HepG2 (cell line): Measurements from ENCODE around the gene SYNJ2. TPM values are rescaled to one million over a fixed set of nuclear protein-coding genes. Genes with fewer than 3 reads are reported as not detected.

Experiments
- ASH2L ChIP-seq: fragments of 300-600, 200-600 bp; sonication (generic); IDR thresholded peaks from 2 replicates; pipeline ENCODE4 v1.7.0; 2017; ENCODE audit warnings: low read depth, mild to moderate bottlenecking, moderate library complexity, mixed read lengths, low read length; ENCODE audit not compliant: insufficient read length
- BCL6 ChIP-seq: IDR thresholded peaks from 2 replicates; pipeline ENCODE4 v1.6.1; 2016; ENCODE audit warnings: missing genetic modification reagents, missing compliant biosample characterization
- FLYWCH1 ChIP-seq: sonication (generic); formaldehyde crosslinking; IDR thresholded peaks from 2 replicates; pipeline ENCODE4 v1.8.1; 2023; ENCODE audit warnings: mild to moderate bottlenecking, missing genetic modification reagents
- FOXA1 ChIP-seq, 2 experiments: fragments of 450-650 bp in 1 of 2; sonication (generic) in 1 of 2; formaldehyde crosslinking in 1 of 2; IDR thresholded peaks; 2 replicates each; pipeline versions ENCODE4 v1.4.0 to v1.6.1; 2016 to 2020; ENCODE audit warnings: missing genetic modification reagents in 1 of 2
- HNF4G ChIP-seq, 2 experiments: sonication (generic) in 1 of 2; formaldehyde crosslinking in 1 of 2; IDR thresholded peaks; 2 replicates each; pipeline versions ENCODE4 v1.4.0 to v1.6.1; 2011 to 2020; ENCODE audit warnings: borderline replicate concordance in 2 of 2, low read depth in 2 of 2, mild to moderate bottlenecking in 2 of 2, low read length in 1 of 2, missing genetic modification reagents in 1 of 2, moderate library complexity in 1 of 2
- MAFG ChIP-seq: sonication (generic); formaldehyde crosslinking; IDR thresholded peaks from 2 replicates; pipeline ENCODE4 v1.5.1; 2020; ENCODE audit warnings: mild to moderate bottlenecking, missing genetic modification reagents
- MAFK ChIP-seq, 2 experiments: IDR thresholded peaks in 1 of 2; conservative IDR thresholded peaks in 1 of 2; 2 replicates each; pipeline ENCODE4 v1.6.1; 2011; ENCODE audit warnings: improper control_type of control experiment in 2 of 2, low read length in 2 of 2
- SAP130 ChIP-seq: IDR thresholded peaks from 2 replicates; pipeline ENCODE4 v1.6.1; 2016; ENCODE audit warnings: low read depth
- SKI ChIP-seq: fragments of 450-650 bp; IDR thresholded peaks from one replicate; pipeline ENCODE4 v1.6.1; 2018; ENCODE audit warnings: mild to moderate bottlenecking; ENCODE audit not compliant: partially characterized antibody
- ZNF446 ChIP-seq: sonication (generic); formaldehyde crosslinking; IDR thresholded peaks from 2 replicates; pipeline ENCODE4 v1.5.0; 2020; ENCODE audit warnings: mild to moderate bottlenecking, missing genetic modification reagents
- ZNF501 ChIP-seq: sonication (generic); formaldehyde crosslinking; IDR thresholded peaks from 2 replicates; pipeline ENCODE4 v1.5.1; 2020; ENCODE audit warnings: mild to moderate bottlenecking, moderate library complexity, missing genetic modification reagents
- polyA plus RNA-seq, 8 experiments: library from polyadenylated mRNA; depleted of rRNA in 3 of 8; stranded (reverse) in 7 of 8; unstranded in 1 of 8; fragments of >200 nt; fragmentation: Illumina TruSeq in 4 of 8; extraction: Trizol in 4 of 8; gene quantifications; 2 replicates each; pipeline versions ENCODE4 v1.2.1 to v1.2.3, GENCODE V29; 2011 to 2016; ENCODE audit warnings: low read depth in 4 of 8, missing spikeins in 1 of 8, mixed read lengths in 1 of 8; ENCODE audit not compliant: insufficient read depth in 1 of 8
- total RNA-seq, 5 experiments: library from RNA; depleted of rRNA; stranded (reverse); fragments of >200 nt; fragmentation: Illumina TruSeq; extraction: Trizol; gene quantifications; 2 replicates each; pipeline ENCODE4 v1.2.3, GENCODE V29; 2016; ENCODE audit warnings: low read depth in 1 of 5
- TF ChIP-seq, protein P1 (sequence below): sonication (generic); formaldehyde crosslinking; IDR thresholded peaks from 2 replicates; pipeline ENCODE4 v1.5.1; 2020; ENCODE audit warnings: mild to moderate bottlenecking, missing genetic modification reagents, borderline replicate concordance
- TF ChIP-seq, protein P2 (sequence below): sonication (generic); formaldehyde crosslinking; IDR thresholded peaks from 2 replicates; pipeline ENCODE4 v1.5.1; 2020; ENCODE audit warnings: mild to moderate bottlenecking, moderate library complexity, missing genetic modification reagents
- TF ChIP-seq, protein P3 (sequence below): sonication (generic); formaldehyde crosslinking; IDR thresholded peaks from 2 replicates; pipeline ENCODE4 v1.5.1; 2020; ENCODE audit warnings: mild to moderate bottlenecking, missing genetic modification reagents, moderate library complexity
- TF ChIP-seq, protein P4 (sequence below): sonication (generic); formaldehyde crosslinking; IDR thresholded peaks from 2 replicates; pipeline ENCODE4 v1.4.0; 2020; ENCODE audit warnings: missing genetic modification reagents

The SYNJ2 gene
- total and polyA plus RNA-seq, 2 of the 13 experiments (the other 11 are each of a cell fraction or from before 2014, with no cell fraction given), result 39.1 to 57.6 TPM

DNA sequence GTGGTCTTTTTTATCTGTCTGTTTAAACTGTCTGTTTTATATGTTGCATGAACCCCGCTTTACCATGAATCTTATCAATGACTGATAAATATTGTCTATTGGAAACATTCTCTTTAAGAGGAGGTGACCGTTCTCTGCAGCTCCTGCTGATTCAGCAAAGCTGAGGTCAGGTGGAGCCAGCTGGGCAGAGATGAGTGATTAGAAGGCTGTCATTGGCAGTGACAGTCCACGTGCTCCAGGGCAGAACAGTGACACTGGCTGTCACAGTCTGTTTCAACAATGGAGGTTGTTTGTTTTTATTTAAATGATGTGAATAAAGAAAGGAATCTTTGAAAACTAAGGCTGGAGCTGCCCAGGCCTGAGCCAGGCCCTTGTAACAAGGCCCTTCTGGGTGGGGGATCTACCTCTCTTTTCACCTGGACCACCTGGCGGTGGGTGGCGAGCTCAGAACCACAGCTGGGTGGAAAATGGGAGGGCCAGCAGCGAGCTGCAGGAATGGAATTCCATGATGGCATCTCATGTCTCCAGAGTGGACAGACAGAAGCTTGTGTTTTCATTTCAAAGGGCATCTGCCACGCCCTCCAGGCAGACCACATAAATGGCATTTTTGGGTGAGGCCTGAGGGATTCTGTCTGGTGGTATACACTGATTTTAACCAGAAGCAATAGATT is 12.6 kb downstream of the SYNJ2 start (continued):
- TF ChIP-seq, protein P1, sequence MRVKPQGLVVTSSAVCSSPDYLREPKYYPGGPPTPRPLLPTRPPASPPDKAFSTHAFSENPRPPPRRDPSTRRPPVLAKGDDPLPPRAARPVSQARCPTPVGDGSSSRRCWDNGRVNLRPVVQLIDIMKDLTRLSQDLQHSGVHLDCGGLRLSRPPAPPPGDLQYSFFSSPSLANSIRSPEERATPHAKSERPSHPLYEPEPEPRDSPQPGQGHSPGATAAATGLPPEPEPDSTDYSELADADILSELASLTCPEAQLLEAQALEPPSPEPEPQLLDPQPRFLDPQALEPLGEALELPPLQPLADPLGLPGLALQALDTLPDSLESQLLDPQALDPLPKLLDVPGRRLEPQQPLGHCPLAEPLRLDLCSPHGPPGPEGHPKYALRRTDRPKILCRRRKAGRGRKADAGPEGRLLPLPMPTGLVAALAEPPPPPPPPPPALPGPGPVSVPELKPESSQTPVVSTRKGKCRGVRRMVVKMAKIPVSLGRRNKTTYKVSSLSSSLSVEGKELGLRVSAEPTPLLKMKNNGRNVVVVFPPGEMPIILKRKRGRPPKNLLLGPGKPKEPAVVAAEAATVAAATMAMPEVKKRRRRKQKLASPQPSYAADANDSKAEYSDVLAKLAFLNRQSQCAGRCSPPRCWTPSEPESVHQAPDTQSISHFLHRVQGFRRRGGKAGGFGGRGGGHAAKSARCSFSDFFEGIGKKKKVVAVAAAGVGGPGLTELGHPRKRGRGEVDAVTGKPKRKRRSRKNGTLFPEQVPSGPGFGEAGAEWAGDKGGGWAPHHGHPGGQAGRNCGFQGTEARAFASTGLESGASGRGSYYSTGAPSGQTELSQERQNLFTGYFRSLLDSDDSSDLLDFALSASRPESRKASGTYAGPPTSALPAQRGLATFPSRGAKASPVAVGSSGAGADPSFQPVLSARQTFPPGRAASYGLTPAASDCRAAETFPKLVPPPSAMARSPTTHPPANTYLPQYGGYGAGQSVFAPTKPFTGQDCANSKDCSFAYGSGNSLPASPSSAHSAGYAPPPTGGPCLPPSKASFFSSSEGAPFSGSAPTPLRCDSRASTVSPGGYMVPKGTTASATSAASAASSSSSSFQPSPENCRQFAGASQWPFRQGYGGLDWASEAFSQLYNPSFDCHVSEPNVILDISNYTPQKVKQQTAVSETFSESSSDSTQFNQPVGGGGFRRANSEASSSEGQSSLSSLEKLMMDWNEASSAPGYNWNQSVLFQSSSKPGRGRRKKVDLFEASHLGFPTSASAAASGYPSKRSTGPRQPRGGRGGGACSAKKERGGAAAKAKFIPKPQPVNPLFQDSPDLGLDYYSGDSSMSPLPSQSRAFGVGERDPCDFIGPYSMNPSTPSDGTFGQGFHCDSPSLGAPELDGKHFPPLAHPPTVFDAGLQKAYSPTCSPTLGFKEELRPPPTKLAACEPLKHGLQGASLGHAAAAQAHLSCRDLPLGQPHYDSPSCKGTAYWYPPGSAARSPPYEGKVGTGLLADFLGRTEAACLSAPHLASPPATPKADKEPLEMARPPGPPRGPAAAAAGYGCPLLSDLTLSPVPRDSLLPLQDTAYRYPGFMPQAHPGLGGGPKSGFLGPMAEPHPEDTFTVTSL (CRISPR knock-in tag), result no peak
- TF ChIP-seq SKI (no peak), ASH2L (no peak), SAP130 (CRISPR knock-in tag) (peak; percentile 83), FLYWCH1 (CRISPR knock-in tag) (no peak), FOXA1 (IDR thresholded peaks at IDR 0.05) (no peak), FOXA1 (CRISPR knock-in tag; IDR thresholded peaks at IDR 0.05) (peak; percentile 14; the same call in 1 of the 2 replicates), BCL6 (CRISPR knock-in tag) (0 out of 2 replicates have a peak, but pooled peaks have one; percentile 16), ZNF446 (CRISPR knock-in tag) (no peak), HNF4G (IDR thresholded peaks at IDR 0.05; ENCODE audit: borderline replicate concordance, low read depth, low read length) (0 out of 2 replicates have a peak, but pooled peaks have one; percentile 7), HNF4G (CRISPR knock-in tag; IDR thresholded peaks at IDR 0.05; ENCODE audit: borderline replicate concordance, low read depth) (no peak), ZNF501 (CRISPR knock-in tag) (0 out of 2 replicates have a peak, but pooled peaks have one; percentile 57), MAFK (conservative IDR thresholded peaks at IDR 0.05 in 1 of 2, IDR thresholded peaks at IDR 0.05 in 1 of 2; ENCODE audit: low read length in 2 of 2) (peak; percentile 94 to 95), MAFG (CRISPR knock-in tag) (peak; percentile 68; the same call in 1 of the 2 replicates)
- TF ChIP-seq, protein P2, sequence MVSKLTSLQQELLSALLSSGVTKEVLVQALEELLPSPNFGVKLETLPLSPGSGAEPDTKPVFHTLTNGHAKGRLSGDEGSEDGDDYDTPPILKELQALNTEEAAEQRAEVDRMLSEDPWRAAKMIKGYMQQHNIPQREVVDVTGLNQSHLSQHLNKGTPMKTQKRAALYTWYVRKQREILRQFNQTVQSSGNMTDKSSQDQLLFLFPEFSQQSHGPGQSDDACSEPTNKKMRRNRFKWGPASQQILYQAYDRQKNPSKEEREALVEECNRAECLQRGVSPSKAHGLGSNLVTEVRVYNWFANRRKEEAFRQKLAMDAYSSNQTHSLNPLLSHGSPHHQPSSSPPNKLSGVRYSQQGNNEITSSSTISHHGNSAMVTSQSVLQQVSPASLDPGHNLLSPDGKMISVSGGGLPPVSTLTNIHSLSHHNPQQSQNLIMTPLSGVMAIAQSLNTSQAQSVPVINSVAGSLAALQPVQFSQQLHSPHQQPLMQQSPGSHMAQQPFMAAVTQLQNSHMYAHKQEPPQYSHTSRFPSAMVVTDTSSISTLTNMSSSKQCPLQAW, result peak; percentile 55; the same call in 1 of the 2 replicates
- TF ChIP-seq, protein P3, sequence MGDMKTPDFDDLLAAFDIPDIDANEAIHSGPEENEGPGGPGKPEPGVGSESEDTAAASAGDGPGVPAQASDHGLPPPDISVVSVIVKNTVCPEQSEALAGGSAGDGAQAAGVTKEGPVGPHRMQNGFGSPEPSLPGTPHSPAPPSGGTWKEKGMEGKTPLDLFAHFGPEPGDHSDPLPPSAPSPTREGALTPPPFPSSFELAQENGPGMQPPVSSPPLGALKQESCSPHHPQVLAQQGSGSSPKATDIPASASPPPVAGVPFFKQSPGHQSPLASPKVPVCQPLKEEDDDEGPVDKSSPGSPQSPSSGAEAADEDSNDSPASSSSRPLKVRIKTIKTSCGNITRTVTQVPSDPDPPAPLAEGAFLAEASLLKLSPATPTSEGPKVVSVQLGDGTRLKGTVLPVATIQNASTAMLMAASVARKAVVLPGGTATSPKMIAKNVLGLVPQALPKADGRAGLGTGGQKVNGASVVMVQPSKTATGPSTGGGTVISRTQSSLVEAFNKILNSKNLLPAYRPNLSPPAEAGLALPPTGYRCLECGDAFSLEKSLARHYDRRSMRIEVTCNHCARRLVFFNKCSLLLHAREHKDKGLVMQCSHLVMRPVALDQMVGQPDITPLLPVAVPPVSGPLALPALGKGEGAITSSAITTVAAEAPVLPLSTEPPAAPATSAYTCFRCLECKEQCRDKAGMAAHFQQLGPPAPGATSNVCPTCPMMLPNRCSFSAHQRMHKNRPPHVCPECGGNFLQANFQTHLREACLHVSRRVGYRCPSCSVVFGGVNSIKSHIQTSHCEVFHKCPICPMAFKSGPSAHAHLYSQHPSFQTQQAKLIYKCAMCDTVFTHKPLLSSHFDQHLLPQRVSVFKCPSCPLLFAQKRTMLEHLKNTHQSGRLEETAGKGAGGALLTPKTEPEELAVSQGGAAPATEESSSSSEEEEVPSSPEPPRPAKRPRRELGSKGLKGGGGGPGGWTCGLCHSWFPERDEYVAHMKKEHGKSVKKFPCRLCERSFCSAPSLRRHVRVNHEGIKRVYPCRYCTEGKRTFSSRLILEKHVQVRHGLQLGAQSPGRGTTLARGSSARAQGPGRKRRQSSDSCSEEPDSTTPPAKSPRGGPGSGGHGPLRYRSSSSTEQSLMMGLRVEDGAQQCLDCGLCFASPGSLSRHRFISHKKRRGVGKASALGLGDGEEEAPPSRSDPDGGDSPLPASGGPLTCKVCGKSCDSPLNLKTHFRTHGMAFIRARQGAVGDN, result peak; percentile 59
- TF ChIP-seq, protein P4, sequence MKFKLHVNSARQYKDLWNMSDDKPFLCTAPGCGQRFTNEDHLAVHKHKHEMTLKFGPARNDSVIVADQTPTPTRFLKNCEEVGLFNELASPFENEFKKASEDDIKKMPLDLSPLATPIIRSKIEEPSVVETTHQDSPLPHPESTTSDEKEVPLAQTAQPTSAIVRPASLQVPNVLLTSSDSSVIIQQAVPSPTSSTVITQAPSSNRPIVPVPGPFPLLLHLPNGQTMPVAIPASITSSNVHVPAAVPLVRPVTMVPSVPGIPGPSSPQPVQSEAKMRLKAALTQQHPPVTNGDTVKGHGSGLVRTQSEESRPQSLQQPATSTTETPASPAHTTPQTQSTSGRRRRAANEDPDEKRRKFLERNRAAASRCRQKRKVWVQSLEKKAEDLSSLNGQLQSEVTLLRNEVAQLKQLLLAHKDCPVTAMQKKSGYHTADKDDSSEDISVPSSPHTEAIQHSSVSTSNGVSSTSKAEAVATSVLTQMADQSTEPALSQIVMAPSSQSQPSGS, result no peak
